Measurements from ENCODE around the gene SCN5A. TPM values are rescaled to one million over a fixed set of nuclear protein-coding genes. Genes with fewer than 3 reads are reported as not detected.

Gene SCN5A
- total and polyA plus RNA-seq, 4 donors: 0.01 to 0.14 TPM; not detected in 2

GRCh38 chr3:38521391-38521987, 128.0 kb downstream of the SCN5A start:
- peak; percentile 70 for DNase-seq (ENCODE audit: low spot score)
- H3K4me3 ChIP-seq (ENCODE audit: low read depth in 1 of 3, low read length in 3 of 3): no peak overlapping the region
- H3K9ac ChIP-seq (ENCODE audit: low read depth in 1 of 2, low read length in 2 of 2): no peak overlapping the region
- no peaks in the 10 kb centered on the region for H3K4me1 ChIP-seq (ENCODE audit: control insufficient read depth in 4 of 4, insufficient read depth in 4 of 4, low read length in 3 of 4)
- no peaks in the 10 kb centered on the region for H3K9me3 ChIP-seq (ENCODE audit: control insufficient read depth in 4 of 4, low read length in 3 of 4)
- H3K27ac ChIP-seq (ENCODE audit: low read depth in 1 of 2, low read length in 2 of 2): no peak overlapping the region
- H3K36me3 ChIP-seq (ENCODE audit: control insufficient read depth in 4 of 4, insufficient read depth in 3 of 4, low read depth in 1 of 4, low read length in 3 of 4): peaks cover 0 to 7% (median 2%) of the 10 kb centered on the region in 4 donors
- no peak for TF ChIP-seq TAF1 (conservative IDR thresholded peaks at IDR 0.05)
- TF ChIP-seq CTCF (IDR thresholded peaks at IDR 0.05; ENCODE audit: low read depth, low read length, missing input control): peak; percentile 94
- TF ChIP-seq RAD21 (IDR thresholded peaks at IDR 0.05): peak; percentile 75 to 85
- no peaks in the 10 kb centered on the region for H3K27me3 ChIP-seq (ENCODE audit: control insufficient read depth in 4 of 4, insufficient read depth in 4 of 4, low read length in 3 of 4)
- 2% methylated on average over 5 of the region's 5 CpGs for WGBS

GRCh38 chr3:38519651-38520050, 129.8 kb downstream of the SCN5A start:
- H3K9me3 ChIP-seq (ENCODE audit: control insufficient read depth in 4 of 4, low read length in 3 of 4): no peaks in the 10 kb centered on the region
- H3K9ac ChIP-seq (ENCODE audit: low read depth in 1 of 2, low read length in 2 of 2): no peak overlapping the region
- H3K4me3 ChIP-seq (ENCODE audit: low read depth in 1 of 3, low read length in 3 of 3): no peak overlapping the region
- H3K27me3 ChIP-seq (ENCODE audit: control insufficient read depth in 4 of 4, insufficient read depth in 4 of 4, low read length in 3 of 4): no peaks in the 10 kb centered on the region
- TF ChIP-seq FOXA2 (IDR thresholded peaks at IDR 0.05) (no peak), NR2F2 (IDR thresholded peaks at IDR 0.05) (no peak), SP1 (IDR thresholded peaks at IDR 0.05) (no peak)
- 73% methylated on average over 5 of the region's 5 CpGs for WGBS
- H3K4me1 ChIP-seq (ENCODE audit: control insufficient read depth in 4 of 4, insufficient read depth in 4 of 4, low read length in 3 of 4): no peaks in the 10 kb centered on the region
- no peak overlapping the region for H3K27ac ChIP-seq (ENCODE audit: low read depth in 1 of 2, low read length in 2 of 2)
- H3K36me3 ChIP-seq (ENCODE audit: control insufficient read depth in 4 of 4, insufficient read depth in 3 of 4, low read depth in 1 of 4, low read length in 3 of 4): peaks cover 0 to 7% (median under 1%) of the 10 kb centered on the region in 4 donors
- DNase-seq (ENCODE audit: low spot score): no peak

GRCh38 chr3:38519000-38519399, 130.5 kb downstream of the SCN5A start:
- WGBS: 85% methylated on average over 1 of the region's 1 CpG
- H3K36me3 ChIP-seq (ENCODE audit: control insufficient read depth in 4 of 4, insufficient read depth in 3 of 4, low read depth in 1 of 4, low read length in 3 of 4): peaks cover 0 to 6% (median 2%) of the 10 kb centered on the region in 4 donors
- H3K27ac ChIP-seq (ENCODE audit: low read depth in 1 of 2, low read length in 2 of 2): no peak overlapping the region
- TF ChIP-seq CTCF (IDR thresholded peaks at IDR 0.05; ENCODE audit: low read depth, low read length, missing input control): no peak
- TF ChIP-seq RXRA (IDR thresholded peaks at IDR 0.05): no peak
- TF ChIP-seq FOXA2 (IDR thresholded peaks at IDR 0.05): no peak
- TF ChIP-seq NR2F2 (IDR thresholded peaks at IDR 0.05): no peak
- no peak for TF ChIP-seq GABPA (IDR thresholded peaks at IDR 0.05 in 1 of 2, conservative IDR thresholded peaks at IDR 0.05 in 1 of 2)
- no peak for TF ChIP-seq EGR1 (IDR thresholded peaks at IDR 0.05; ENCODE audit: low read depth in 2 of 2)
- TF ChIP-seq SP1 (IDR thresholded peaks at IDR 0.05): no peak
- no peak for TF ChIP-seq TAF1 (conservative IDR thresholded peaks at IDR 0.05)
- TF ChIP-seq ATF3 (IDR thresholded peaks at IDR 0.05): no peak
- no peak for TF ChIP-seq MAX (IDR thresholded peaks at IDR 0.05)
- TF ChIP-seq HNF4G (IDR thresholded peaks at IDR 0.05): no peak
- TF ChIP-seq JUND (IDR thresholded peaks at IDR 0.05): no peak
- TF ChIP-seq FOXA1 (IDR thresholded peaks at IDR 0.05): no peak
- no peak for TF ChIP-seq REST (IDR thresholded peaks at IDR 0.05)
- H3K27me3 ChIP-seq (ENCODE audit: control insufficient read depth in 4 of 4, insufficient read depth in 4 of 4, low read length in 3 of 4): no peaks in the 10 kb centered on the region
- H3K9me3 ChIP-seq (ENCODE audit: control insufficient read depth in 4 of 4, low read length in 3 of 4): no peaks in the 10 kb centered on the region
- H3K9ac ChIP-seq (ENCODE audit: low read depth in 1 of 2, low read length in 2 of 2): no peak overlapping the region
- no peak for DNase-seq (ENCODE audit: low spot score)
- no peak overlapping the region for H3K4me3 ChIP-seq (ENCODE audit: low read depth in 1 of 3, low read length in 3 of 3)
- no peaks in the 10 kb centered on the region for H3K4me1 ChIP-seq (ENCODE audit: control insufficient read depth in 4 of 4, insufficient read depth in 4 of 4, low read length in 3 of 4)

Measured in liver (tissue), 9 donors.